ENCODE data around the gene ERP29. TPM values are rescaled to one million over a fixed set of nuclear protein-coding genes. Genes with fewer than 3 reads are reported as not detected.

Gene ERP29
- total and polyA plus RNA-seq, 10 donors, result 64.4 to 196 (median 92.7) TPM

- Histone ChIP-seq H3K36me3 (peaks cover 3 to 19% (median 6%) of the 10 kb centered on the region in 6 donors), H3K4me3 (peak overlapping the region; percentile 64 to 99 (median 97)), H3K27me3 (replicated peaks in 1 of 7) (no peaks in the 10 kb centered on the region), H3K9me3 (peaks cover 0 to 4% (median 0%) of the 10 kb centered on the region in 8 donors), H3K27ac (peak overlapping the region in 7 of 8 donors; percentile 96 to 99 (median 97)), H3K4me1 (peaks cover 20 to 74% (median 45%) of the 10 kb centered on the region in 6 donors)
- intact Hi-C loops (cut with DNase I; ENCODE audit: low total_unique reads), result no loop called here
- TF ChIP-seq POLR2A (IDR thresholded peaks at IDR 0.05), result no peak
- no peak for TF ChIP-seq POLR2AphosphoS5 (IDR thresholded peaks at IDR 0.05)
- TF ChIP-seq, protein P1, sequence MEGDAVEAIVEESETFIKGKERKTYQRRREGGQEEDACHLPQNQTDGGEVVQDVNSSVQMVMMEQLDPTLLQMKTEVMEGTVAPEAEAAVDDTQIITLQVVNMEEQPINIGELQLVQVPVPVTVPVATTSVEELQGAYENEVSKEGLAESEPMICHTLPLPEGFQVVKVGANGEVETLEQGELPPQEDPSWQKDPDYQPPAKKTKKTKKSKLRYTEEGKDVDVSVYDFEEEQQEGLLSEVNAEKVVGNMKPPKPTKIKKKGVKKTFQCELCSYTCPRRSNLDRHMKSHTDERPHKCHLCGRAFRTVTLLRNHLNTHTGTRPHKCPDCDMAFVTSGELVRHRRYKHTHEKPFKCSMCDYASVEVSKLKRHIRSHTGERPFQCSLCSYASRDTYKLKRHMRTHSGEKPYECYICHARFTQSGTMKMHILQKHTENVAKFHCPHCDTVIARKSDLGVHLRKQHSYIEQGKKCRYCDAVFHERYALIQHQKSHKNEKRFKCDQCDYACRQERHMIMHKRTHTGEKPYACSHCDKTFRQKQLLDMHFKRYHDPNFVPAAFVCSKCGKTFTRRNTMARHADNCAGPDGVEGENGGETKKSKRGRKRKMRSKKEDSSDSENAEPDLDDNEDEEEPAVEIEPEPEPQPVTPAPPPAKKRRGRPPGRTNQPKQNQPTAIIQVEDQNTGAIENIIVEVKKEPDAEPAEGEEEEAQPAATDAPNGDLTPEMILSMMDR (IDR thresholded peaks at IDR 0.05 in 8 of 11, conservative IDR thresholded peaks at IDR 0.05 in 3 of 11), result no peak
- 67 to 84% (median 71%) methylated on average over 8 of the region's 8 CpGs for WGBS, 5 donors
- DNase-seq, result no peak
Observed at GRCh38 chr12:112011685-112012084, 1.5 kb upstream of the ERP29 start.

GRCh38 chr12:112013601-112014402 lies 576 bp downstream of the ERP29 start:
- 1 to 2% (median 2%) methylated on average over 45 to 54 of the region's 54 CpGs for WGBS, 5 donors
- TF ChIP-seq POLR2A (IDR thresholded peaks at IDR 0.05) (no peak), POLR2AphosphoS5 (IDR thresholded peaks at IDR 0.05) (peak in 2 of 3 donors; percentile 38 to 83)
- TF ChIP-seq, protein P1 (IDR thresholded peaks at IDR 0.05 in 8 of 11, conservative IDR thresholded peaks at IDR 0.05 in 3 of 11), result peak in 4 of 11 experiments; percentile 7 to 49 (median 32)
- DNase-seq, result peak; percentile 92
- Histone ChIP-seq H3K4me3 (peak overlapping the region; percentile 64 to 99 (median 97)), H3K9me3 (peaks cover 0 to 4% (median 0%) of the 10 kb centered on the region in 8 donors), H3K27me3 (replicated peaks in 1 of 7) (no peaks in the 10 kb centered on the region), H3K36me3 (peaks cover 3 to 39% (median 6%) of the 10 kb centered on the region in 6 donors), H3K27ac (peak overlapping the region; percentile 57 to 99 (median 97)), H3K4me1 (peaks cover 26 to 89% (median 64%) of the 10 kb centered on the region in 6 donors)
- intact Hi-C loops (cut with DNase I; ENCODE audit: low total_unique reads), result no loop called here

GRCh38 chr12:112015938-112016337 lies 2.7 kb downstream of the ERP29 start:
- intact Hi-C loops (cut with DNase I; ENCODE audit: low total_unique reads), result loop anchor here (5.0 kb wide), 1 partner anchor 69 kb away; no protein-coding TSS in a partner anchor
- H3K9me3 ChIP-seq, result peaks cover 0 to 4% (median 0%) of the 10 kb centered on the region in 8 donors
- H3K27me3 ChIP-seq (replicated peaks in 1 of 7), result no peaks in the 10 kb centered on the region
- no peak overlapping the region for H3K27ac ChIP-seq
- TF ChIP-seq, protein P1 (IDR thresholded peaks at IDR 0.05 in 8 of 11, conservative IDR thresholded peaks at IDR 0.05 in 3 of 11), result no peak
- TF ChIP-seq POLR2AphosphoS5 (IDR thresholded peaks at IDR 0.05), result no peak
- TF ChIP-seq POLR2A (IDR thresholded peaks at IDR 0.05), result no peak
- no peak overlapping the region for H3K4me3 ChIP-seq
- 93 to 97% (median 96%) methylated on average over 6 of the region's 6 CpGs for WGBS, 5 donors
- DNase-seq, result no peak
- peaks cover 3 to 56% (median 18%) of the 10 kb centered on the region in 6 donors for H3K36me3 ChIP-seq
- peaks cover 23 to 90% (median 68%) of the 10 kb centered on the region in 6 donors for H3K4me1 ChIP-seq

DNA sequence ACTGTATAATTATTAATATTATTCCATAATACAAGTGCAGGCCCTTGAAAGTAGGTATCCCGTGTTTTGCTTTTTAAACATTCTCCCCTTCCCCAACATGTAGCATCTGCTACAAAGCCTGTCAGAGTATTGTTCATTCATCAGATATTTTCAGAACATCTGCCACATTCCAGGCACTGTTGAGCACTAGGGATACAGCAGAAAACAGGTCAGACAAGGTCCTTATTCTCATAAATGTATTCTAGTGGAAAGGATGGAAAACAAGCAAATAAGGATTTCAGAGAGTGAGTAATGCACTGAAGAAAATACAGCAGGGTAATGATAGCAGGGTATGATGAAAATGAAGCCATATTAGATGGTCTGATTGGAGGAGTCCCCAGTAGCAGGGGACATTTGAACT lies 3.8 kb downstream of the ERP29 start:
- peaks cover 3 to 67% (median 26%) of the 10 kb centered on the region in 6 donors for H3K36me3 ChIP-seq
- DNase-seq, result no peak
- TF ChIP-seq, protein P1 (IDR thresholded peaks at IDR 0.05 in 8 of 11, conservative IDR thresholded peaks at IDR 0.05 in 3 of 11), result no peak
- TF ChIP-seq POLR2A (IDR thresholded peaks at IDR 0.05) (no peak), POLR2AphosphoS5 (IDR thresholded peaks at IDR 0.05) (no peak)
- no peaks in the 10 kb centered on the region for H3K27me3 ChIP-seq (replicated peaks in 1 of 7)
- H3K9me3 ChIP-seq, result peaks cover 0 to 4% (median 0%) of the 10 kb centered on the region in 8 donors
- H3K4me3 ChIP-seq, result no peak overlapping the region
- H3K4me1 ChIP-seq, result peaks cover 17 to 79% (median 57%) of the 10 kb centered on the region in 6 donors
- H3K27ac ChIP-seq, result no peak overlapping the region
- WGBS, 5 donors, result 79 to 93% (median 88%) methylated on average over 1 of the region's 1 CpG
- intact Hi-C loops (cut with DNase I; ENCODE audit: low total_unique reads), result loop anchor here (5.0 kb wide), 1 partner anchor 70 kb away; no protein-coding TSS in a partner anchor

All from spleen (tissue), 11 donors.